GM21737 (cell line): ENCODE results near the gene NOTCH1.

ENCODE experiments used
- ATAC-seq: cut with Tn5 transposase; IDR thresholded peaks from one replicate; pipeline ENCODE4 v1.9.1; 2021; ENCODE audit warnings: mild to moderate bottlenecking, moderate library complexity; ENCODE audit not compliant: unreplicated experiment

NOTCH1 gene

DNA sequence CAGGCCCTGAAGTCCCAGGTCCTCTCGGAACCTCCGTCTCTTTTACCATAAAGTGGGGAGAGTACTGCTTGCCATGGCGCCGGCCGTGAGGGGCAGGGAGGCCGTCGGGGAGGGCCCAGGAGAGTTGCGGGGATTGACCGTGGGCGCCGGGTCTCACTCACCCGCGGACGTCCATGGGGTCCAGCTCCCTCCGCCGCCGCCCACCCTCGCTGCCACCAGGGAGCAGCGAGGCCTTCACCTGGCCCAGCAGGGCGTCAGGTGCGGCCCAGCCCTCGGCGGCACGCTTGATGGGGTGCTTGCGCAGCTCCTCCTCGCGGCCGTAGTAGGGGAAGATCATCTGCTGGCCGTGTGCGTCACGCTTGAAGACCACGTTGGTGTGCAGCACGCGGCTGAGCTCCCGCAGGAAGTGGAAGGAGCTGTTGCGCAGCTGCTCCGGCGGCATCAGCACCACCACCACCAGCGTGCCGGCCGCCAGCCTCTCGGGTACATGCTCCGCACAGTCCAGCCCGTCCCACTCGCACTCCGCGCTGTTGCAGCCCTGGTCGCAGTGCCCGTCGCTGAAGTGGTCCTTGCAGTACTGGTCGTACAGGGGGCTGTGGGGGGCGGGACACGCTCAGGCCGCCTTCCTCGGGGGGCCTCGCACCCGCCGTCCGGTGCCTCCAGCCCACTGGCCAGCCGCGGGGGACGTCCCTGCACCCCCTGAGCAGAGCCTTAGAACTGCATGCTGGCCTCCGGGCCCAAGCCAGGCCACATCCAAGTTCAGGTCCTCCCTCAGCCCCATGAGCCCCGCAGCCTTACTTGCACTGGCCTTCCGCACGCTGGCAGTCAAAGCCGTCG, 41.1 kb downstream of the NOTCH1 start:
- ATAC-seq, result no peak

DNA sequence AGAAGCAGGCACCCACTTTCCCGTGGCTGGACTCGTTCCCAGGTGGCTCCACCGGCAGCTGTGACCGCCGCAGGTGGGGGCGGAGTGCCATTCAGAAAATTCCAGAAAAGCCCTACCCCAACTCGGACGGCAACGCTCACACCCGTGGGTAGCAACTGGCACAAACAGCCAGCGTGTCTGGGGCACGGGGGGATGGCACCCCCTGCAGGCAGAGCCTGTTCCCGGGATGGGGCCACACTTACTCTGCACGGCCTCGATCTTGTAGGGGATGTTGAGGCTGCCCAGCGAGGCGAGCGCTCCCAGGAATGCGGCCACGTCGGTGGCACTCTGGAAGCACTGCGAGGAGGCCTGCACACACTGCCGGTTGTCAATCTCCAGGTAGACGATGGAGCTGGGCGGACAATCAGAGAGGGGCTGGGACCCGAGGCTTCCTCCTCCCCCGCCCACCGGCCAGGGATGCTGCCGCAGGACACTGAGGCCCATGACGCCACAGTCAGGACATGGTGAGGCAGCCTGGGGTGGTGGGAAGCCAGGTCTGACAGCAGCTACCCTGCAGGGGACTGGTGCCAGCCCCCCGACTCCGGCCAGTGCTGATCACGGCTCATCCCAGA, 42.8 kb downstream of the NOTCH1 start:
- no peak for ATAC-seq

DNA sequence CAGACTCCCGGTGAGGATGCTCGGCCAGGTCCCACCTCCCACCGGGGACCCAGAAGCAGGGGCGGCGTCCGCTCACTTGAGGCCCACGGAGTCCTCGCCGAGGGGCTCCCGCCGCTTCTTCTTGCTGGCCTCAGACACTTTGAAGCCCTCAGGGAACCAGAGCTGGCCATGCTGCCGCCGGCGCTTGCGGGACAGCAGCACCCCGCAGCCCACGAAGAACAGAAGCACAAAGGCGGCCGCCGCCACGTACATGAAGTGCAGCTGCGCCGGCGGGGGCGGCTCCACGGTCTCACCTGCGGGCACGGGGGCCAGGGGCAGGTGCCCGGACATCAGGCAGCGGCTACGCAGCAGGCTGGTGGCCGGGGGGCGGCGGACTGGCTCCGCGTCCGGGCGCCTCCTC, 43.7 kb downstream of the NOTCH1 start:
- no peak for ATAC-seq

DNA sequence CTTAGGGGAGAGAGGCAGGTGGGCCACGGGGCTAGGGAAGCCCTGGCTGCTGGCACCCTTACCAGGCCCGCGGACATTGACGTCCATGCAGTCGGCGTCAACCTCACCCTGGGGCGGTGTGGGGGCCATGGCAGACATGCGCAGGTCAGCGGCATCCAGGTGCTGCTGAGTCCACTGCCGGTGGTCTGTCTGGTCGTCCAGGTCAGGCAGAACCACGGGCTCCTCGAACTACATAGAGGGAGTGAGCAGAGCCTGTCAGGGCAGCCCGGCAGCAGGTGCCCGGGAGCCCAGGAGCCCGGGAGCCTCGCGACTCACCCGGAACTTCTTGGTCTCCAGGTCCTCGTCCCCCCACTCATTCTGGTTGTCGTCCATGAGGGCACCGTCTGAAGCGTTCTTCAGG, 44.2 kb downstream of the NOTCH1 start:
- ATAC-seq, result no peak

DNA sequence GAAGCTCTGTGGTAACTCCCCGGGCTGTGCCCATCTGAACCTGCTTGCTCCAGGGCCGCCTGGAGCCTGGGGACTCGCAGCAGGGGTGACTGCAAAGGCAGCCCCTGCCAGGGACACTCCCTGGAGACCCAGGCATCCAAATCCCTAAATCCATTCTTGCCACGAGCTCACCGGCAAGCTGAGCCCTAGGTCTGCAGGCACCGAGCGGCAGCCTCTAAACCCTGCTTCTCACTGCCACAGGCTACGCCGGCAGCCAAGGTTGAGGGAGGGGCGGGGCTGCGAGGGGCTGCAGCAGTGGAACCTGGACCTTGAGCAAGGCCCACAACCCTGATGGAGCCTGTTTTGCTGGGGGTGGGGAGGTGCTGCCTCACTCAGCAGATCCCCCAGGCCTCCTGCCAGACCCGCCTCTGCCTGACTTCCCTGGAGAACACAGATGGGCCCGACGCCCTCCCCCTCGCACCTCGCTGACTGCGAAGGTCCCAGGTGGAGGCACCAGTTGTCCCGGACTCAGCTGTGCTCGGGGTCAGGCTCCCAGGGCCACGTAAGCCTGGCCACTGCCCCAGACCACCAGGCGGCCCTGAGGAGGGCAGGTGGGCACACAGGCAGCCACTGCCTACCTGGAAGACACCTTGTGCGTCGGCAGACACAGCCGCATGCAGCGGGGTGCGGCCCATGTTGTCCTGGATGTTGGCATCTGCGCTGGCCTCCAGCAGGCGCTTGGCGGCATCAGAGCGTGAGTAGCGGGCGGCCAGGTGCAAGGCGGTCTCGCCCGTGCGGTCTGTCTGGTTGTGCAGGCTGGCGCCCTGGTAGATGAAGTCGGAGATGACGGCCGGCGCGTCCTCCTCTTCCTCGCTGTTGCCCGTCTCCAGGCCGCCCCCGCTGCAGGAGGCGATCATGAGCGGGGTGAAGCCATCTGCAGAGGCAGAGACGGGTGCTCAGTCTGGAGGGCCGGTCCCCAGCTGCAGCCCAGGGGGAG, 45.6 kb downstream of the NOTCH1 start:
- no peak for ATAC-seq

DNA sequence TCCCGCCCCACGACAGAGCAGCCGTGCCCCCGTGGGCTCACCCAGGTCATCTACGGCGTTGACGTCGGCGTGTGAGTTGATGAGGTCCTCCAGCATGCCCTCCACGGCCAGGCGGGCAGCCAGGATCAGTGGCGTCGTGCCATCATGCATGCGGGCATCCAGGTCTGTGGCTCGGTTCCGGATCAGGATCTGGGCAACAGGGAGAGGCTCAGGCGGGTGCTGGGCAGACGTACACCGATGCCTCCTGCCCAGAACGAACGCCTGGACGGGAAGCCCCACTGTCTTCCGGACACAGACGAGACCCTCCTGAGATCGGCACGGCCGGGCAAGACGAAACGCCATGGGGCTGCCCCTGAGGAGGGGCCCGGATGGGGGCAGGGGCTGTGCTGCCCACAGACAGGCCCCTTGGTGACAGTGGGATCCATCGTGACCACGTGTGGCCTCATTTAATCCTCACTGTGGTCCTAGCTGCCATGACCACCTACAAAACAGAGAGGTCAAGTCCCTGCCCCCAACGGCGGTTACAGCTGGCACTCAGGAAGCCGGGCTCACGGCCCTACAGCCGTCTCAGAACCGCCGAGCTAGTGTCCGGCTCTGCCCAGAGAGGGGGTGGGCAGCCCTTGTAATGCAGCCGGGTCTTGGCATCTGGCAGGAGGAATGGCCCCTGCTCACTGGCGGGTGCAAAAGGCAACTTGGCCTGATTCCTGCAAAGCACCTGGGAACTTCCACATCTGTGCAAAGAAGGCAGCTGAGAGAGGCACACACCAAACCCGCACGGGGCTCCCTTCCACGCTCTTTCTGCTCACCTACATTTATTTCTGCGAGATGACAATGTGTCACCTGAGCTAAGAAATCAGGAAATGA, 46.5 kb downstream of the NOTCH1 start:
- ATAC-seq, result no peak

DNA sequence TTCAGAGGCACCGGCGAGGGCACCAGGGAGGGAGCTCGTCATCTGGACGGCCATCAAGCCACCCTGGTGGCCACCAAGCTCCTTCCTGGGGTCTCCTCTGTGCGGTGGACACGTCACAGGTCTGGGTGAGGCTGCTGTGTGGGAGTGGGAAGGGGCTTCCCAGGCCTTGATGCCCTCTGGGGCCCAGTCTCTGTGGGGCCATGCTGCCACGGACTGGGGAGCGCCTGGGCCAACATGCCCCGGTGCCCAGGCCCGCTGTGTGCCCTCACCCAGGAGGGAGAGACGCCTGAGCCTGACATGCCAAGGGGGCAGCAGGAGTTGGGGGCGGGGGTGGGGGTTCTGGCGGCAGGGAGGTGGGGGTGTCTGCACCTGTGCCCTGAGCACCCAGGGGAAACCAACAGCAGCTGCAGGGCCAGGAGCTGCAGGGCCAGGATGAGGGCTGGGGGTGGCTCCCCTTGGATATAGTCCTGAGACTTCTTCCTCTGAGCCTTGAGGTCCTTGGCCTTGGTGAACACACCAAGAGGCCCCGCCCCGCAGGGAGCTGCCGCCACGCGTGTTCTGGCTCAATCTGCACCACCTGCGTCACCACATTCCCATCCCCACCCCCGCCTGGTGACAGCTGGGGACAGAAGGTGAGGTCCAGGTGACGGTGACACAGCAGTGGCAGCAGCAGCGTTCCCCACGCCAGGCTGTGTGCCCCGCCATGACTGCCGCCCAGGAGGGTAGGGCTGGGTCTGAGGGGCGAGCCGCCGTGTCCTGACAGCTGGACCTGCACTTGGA, 47.7 kb downstream of the NOTCH1 start:
- ATAC-seq, result no peak

DNA sequence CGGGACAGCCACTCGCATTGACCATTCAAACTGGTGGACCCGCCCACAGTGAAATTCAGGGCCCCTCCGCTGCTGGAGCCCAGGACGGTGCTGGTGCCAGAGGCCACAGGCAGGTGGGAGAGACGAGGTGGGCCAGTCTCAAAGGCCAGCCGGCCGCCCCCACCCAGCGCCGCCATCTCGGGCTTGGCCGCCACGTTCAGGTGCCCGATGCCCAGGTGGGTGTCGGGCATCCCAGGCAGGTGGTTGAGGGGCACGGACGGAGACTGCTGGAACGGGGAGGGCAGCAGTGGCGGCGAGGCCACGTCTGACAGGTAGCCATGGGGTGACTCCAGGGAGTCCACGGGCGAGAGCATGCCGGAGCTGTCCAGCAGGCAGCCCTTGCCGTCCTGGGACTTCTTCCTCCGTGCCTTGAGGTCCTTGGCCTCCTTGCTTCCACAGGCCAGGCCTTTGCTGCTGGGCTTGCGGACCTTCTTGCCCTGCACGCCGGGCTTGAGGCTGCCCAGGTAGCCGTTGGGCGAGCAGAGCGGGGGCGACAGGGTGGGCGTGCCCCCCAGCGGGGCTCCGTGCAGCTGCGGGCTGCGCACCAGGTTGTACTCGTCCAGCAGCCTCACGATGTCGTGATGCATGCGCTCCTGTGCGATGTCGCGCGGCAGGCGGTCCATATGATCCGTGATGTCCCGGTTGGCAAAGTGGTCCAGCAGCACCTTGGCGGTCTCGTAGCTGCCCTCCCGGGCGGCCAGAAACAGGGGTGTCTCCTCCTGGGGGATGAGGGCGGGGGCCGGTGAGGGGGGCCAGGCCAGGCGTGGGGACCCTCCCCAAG, 48.8 kb downstream of the NOTCH1 start:
- no peak for ATAC-seq

DNA sequence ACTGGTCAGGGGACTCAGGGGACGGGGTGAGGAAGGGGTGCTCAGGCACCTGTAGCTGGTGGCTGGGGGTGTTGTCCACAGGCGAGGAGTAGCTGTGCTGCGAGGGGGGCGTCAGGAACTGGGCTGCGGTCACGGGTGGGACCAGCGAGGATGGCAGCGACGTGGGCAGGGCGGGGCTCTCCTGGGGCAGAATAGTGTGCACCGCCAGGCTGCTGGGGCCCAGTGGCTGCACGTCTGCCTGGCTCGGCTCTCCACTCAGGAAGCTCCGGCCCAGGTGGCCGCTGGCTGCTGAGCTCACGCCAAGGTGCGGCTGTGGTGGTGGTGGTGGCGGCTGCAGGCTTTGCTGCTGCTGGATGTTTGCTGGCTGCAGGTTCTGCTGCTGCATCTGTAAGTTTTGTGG, 49.7 kb downstream of the NOTCH1 start:
- no peak for ATAC-seq

DNA sequence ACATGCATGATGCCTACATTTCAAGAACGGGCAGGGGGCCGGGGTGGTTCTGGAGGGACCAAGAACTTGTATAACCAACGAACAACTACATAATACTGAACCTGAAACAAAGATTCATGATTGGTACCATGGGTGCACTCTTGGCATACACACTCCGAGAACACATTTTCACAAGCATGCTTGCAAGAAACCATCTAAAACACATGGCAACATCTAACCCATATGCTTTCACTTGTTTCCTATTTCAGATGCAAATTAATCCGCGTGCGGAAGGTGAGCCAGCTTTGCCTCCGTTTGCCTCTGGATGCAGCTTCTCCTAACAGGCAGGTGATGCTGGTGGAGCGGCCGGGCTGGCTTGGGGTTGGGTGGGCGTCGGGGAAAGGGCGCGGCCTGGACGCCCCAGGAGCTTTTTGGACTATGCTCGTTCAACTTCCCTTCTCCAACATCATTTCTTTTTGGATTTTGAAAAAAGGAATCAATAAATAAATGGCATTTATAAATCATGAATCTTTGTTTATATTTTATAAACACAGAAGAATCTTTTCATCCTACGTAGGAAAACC, 50.5 kb downstream of the NOTCH1 start:
- no peak for ATAC-seq

DNA sequence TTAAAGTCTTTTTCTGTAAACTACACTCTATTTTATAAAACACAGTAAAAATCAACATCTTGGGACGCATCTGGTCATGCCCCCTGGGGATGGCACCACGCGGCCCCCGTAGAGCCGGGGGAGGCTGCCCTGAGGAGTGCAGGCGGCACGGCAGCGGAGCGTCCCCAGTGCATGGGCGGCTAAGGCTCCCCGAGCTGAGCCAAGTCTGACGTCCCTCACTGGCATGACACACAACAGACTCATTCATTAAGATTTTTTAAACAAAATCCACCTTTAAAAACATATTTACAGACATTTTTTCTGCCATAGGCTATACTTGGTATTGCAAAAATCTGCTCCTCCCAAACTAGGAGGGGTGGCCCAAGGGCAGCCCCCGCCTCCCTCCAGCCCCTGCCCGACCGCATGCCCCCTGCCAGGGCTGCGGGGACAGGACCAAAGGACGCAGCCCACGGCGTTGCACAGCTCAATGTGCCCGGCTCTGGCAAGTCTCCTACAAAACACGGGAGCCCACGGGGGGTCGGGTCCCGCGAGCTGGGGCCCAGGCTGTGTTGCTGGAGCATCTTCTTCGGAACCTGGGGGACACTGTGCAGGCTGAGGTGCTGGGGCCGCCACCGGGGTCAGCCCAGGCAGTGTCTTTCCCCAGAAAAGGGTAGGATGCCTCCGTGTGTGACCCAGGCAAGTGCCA, 51.2 kb downstream of the NOTCH1 start:
- no peak for ATAC-seq

DNA sequence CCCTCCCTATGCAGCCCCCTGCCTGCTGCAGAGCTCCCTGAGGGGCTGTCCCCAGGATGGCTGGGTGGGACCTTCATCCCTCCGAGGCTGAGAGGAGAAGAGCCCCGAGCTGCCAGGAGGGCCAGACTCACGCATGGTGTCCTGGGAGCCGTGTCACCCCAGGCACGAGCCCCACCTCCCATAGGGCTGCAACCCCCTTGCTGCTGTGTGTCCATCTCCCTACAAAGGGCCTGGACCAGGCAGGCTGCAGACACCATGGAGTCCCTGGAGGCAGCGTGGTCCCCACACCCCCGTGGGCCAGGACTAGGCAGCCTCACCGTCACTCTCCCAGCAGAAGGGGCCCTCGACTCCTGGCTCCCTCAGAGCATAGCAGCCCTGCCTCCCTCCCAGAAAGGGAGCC, 51.8 kb downstream of the NOTCH1 start:
- ATAC-seq, result no peak

DNA sequence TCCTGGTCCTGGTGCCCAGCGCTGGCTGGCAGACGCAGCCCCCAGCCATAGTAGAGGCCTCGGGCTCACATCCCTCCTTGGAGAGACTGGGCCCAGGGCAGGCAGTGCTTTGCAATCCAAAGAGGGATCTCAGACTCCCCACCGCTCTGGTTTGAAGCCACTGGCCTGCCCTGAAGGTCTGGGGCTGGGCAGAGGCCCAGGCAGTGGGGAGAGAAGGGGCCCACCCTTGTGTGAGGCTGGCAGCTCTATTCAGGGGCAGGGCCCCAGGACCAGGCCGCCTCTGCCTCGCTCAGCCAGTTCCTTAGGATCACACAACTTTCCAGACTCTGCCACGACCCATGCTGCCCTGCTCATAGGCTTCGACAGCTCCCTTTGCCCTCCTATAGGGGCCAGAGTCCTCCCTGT, 52.3 kb downstream of the NOTCH1 start:
- ATAC-seq, result no peak

DNA sequence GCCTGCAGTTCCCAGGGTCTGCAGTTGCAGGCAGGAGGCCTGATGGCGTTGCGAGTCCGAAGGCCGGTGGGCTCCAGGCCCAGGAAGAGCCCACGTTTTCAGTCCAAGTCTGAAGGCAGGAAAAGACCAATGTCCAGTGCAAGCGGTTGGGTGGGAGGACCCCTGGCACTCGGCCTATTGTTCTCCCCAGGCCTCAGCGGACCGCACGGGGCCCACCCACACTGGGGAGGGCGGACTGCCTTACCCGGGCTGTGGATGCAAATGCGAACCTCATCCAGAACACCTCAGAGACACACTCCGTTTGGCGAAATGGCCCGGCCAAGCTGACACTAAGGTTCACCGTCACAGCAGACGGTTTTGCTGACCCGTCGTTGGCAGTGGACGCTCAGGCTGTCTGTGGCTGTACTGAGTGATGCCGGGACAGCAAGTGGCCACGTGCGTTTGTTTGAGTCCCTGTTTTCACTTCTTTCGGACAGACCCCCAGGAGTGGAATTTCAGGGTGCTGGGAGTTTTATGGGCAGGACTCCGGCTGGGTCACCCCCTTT, 52.8 kb downstream of the NOTCH1 start:
- no peak for ATAC-seq

DNA sequence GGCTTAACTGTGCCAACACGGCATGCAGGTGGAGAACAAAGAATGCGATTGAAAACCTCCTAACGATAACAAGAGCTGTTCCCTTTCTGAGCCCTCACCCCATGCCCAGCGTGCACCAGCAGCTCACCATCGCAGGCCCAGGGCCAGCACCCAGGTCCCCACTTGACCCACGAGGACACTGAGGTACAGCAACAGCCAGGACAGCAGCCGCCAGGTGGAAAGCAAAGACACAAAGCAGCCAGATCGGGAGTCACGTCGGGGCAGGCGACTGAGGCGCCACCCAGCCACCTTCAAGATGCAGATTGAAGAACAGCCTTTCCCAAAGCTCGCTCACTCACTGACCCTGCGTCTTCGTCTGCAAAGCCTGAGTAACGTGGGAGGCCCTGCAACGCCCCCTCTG, 56.1 kb downstream of the NOTCH1 start:
- no peak for ATAC-seq

DNA sequence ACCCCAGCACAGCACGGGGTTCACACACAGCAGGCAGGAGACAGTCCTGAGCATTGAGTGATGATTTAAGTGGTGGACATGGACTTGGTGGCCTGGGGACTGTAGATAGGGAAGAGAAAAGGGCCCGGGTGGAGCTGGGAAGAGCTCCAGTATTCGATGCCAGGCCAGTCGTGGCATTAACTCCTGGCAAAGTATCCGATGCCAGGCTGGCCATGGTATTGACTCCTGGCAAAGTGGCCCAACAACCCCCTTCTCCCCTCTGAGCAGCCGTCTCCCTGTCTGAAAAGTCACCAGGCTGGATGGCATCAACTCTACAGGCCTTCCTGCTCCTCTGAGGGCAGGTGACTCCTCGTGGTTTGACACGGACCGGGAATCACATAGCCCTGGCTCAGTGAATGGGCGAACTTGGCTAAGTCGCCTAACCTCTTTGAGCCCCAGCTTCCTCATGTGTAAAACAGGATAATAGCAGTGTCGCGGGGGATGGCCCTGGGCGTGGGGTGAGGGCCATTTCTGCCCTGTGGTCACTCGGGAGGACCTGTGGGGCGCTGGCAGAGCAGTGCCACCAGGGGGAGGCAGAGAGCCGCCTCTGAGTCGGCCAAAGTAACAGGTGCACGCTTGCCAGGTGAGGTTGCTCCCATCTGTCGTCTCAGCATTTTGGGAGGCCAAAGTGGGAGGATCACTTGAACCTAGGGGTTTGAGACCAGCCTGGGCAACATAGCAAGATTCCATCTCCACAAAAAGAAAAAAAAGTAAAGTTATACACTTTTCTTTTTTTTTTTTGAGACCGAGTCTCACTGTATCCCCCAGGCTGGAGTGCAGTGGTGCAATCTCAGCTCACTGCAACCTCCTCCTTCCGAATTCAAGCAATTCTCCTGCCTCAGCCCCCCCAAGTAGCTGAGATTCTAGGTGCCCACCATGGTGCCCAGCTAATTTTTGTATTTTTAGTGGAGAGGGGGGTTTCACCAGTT, 57.3 kb downstream of the NOTCH1 start:
- ATAC-seq, result no peak

DNA sequence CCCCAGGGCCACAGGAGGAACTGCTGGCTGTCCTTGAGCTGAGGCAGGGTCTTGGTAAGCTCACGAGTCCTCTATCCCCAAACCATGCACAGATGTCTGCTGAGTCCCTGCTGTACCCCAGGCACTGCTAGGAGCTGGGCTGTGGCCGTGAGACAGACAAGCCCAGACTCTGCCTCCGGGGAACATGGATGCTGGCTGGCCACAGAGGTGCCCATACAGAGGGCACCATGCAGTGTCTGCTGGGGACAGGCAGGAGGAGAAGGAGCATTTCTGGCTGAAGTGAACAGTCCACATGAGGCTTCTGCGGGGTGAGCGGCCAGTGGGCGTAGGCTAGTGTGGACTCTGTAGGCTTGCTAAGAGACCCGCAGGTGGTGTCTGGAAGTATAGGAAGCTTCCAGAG, 58.2 kb downstream of the NOTCH1 start:
- ATAC-seq, result no peak
